Testis (tissue), 2 donors: ENCODE data around the gene ST6GALNAC5.

Experiments used
- CTCF ChIP-seq, 3 experiments: fragments of 450-650 bp in 2 of 3; fragments of 200-600 bp in 1 of 3; sonication (generic) in 1 of 3; IDR thresholded peaks; one replicate each; pipeline ENCODE4 v1.5.1; 2016 to 2019; ENCODE audit warnings: antibody characterized with exemption in 3 of 3, mild to moderate bottlenecking in 2 of 3, moderate library complexity in 1 of 3
- POLR2A ChIP-seq: fragments of 450-650 bp; IDR thresholded peaks from one replicate; pipeline ENCODE4 v1.6.1; 2017; ENCODE audit warnings: antibody characterized with exemption, mild to moderate bottlenecking, moderate library complexity

GRCh38 chr1:76820028-76820427 lies 47.3 kb upstream of the ST6GALNAC5 start:
- TF ChIP-seq POLR2A = no peak
- no peak for TF ChIP-seq CTCF (IDR thresholded peaks at IDR 0.05)
